ENCODE measurements around the gene PIK3C3.

Gene PIK3C3

GRCh38 chr18:42126586-42126985 lies 171.6 kb downstream of the PIK3C3 start:
- no peak for DNase-seq (ENCODE audit: low spot score)

DNA sequence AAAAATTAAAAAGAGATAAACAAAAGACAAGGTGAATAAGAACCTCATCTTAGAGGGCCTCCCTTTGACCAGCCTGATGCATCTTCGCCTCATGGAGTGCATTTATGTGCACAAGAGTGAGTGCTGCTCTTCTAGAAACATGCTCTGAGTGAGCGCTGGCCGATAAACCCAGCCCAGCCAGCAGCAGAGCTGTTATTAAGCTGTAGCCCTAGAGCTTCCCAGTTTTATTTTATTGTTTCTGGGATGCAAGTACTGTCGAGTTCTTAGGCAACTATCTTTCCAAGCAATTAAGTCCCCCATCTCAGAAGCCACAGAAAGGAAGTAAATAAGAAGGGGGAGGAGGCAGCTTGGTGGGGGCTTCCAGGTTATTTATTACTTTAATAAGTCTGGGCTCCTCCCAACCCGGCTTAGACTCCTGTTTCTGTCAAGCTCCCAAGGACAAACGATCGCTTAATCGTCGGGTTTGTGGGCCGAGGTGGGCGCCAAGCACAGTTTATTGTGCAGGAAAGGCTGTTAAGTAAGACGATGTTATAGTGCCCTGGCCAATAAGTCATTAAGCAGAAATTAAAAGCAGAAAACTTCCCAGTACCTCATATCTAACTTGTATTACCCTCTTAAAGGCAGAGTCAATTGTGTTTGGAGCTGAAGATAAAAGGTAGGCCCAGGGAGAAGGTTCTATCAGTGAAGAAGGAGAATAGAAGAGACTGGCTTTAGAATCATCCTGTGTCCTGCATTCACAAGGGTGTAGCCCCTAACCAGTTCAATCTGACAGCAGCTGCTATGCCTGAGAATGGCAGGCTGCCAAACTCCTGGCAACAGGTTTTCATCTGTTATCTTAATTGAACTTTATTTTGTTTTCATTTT lies 176.3 kb downstream of the PIK3C3 start:
- no peak for DNase-seq (ENCODE audit: low spot score)

DNA sequence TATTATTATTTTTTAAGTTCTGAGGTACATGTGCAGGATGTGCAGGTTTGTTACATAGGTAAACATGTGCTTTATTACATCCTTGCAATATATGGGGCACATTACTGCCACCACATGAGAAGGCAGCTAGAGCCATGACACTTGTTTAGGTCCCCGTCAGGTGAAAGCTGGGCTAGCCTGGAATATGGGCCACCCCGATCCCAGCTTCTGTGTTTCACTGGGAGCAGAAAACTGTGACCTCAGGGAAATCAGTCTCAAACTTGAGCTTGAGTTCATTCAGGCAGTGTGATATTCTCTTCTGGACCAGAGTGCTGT lies 176.9 kb downstream of the PIK3C3 start:
- no peak for DNase-seq (ENCODE audit: low spot score)
